Activated CD8-positive, alpha-beta memory T cell treated with anti-CD3 and anti-CD28 coated beads for 1 hour (primary cell): ENCODE results near the gene MAPK14.

Source experiments
- DNase-seq, 2 donors: peaks; one replicate each; pipeline ENCODE4 v3.0.0-alpha.2; 2020; ENCODE audit warnings: low read depth in 1 of 2; ENCODE audit errors: extremely low read depth in 1 of 2

Gene MAPK14

GRCh38 chr6:36098253-36098919, 70.8 kb downstream of the MAPK14 start:
- DNase-seq, result no peak

DNA sequence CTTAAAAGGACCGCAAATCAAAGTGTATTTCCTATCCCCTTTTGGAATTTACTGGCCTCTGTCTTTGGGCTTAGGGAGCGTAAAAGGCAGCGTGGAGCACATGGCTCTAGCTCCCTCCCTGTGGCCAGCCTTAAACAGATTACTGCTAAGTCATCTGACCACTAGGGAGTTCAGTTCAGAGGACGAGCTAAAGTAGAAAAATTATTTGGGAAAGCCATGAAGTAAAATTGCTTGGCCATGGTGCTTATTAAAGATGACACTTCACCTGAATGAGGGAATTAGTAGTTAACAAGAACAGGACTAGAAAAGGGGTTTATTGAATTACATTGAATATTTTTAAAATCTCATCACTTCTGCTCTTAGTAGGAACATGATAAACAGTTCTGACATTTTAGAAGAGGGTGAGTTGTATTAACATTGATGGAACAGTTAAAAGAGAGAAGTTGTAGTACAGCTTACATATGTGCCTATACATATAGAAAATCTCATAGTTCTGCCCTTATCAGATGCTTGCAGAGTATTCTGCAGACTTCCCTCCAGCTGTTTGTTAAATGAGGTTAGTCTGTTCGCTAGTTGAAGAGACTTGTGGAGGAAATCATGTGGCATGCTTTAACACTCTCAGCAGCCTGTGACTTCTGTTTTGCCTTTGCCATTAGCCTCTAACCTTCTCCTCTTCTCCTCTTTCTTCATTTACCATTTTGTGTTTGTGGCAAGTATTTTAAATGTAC, 71.5 kb downstream of the MAPK14 start:
- no peak for DNase-seq

DNA sequence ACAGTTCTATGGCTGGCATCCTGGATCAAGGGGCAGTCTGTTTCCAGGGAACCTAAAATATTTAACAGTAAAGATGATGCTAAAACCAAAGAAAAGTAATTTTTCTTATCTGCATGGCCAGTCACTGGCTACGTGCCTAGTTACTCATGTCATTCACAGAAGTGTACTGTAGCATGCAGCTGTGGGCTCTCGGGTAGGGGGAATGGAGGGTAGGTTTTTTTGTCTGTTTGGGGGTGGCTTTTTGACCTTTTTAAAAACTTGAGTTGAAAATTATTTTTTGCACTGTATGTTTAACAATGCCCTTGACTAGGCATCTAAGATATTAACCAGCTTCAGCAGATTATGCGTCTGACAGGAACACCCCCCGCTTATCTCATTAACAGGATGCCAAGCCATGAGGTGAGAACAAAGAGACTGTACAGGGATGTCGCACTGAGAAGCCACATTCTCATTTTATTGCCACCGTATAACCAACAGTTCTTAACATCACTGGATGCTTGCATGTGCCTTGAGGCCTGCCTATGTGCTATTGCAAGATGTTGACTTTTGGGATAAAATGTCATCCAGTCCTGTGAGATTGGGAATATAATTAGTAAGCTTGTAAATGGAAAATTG, 72.4 kb downstream of the MAPK14 start:
- no peak for DNase-seq

DNA sequence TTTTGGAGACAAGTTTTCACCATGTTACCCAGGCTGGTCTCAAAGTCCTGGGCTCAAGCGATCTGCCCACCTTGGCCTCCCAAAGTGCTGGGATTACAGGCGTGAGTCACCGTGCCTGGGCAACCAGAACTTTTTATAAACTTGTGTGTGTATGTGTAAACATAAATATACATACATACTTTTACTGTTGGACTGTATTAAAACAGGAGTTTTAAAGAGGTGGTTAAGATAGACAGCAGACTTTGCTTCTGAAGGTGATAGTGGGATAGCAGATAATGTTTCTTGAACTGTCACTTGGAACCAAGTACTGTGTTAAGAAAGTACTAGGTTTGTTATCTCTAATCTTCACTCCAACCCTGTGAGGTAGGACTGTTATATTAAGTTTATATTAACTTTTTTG, 74.1 kb downstream of the MAPK14 start:
- DNase-seq, result no peak

- no peak for DNase-seq
Measured at GRCh38 chr6:36102853-36103252, 75.2 kb downstream of the MAPK14 start.

DNA sequence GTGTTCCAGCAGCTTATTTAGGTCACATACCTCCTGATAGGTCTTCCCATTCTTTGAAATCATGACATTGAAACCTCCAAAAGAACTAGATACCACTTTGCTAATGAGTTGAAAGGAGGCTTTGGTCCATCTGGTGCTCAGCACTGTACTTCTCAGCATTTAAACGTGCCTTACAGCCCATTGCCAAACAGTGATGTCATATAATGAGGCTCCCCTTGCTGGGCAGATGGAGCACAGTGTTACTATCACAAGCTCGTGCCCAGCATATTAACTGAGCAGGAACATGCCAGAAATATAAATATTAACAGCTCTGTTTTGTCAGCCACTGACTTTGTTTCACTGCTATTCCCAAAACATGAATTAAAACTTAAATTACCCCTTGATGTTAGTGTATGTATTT, 77.2 kb downstream of the MAPK14 start:
- no peak for DNase-seq

DNA sequence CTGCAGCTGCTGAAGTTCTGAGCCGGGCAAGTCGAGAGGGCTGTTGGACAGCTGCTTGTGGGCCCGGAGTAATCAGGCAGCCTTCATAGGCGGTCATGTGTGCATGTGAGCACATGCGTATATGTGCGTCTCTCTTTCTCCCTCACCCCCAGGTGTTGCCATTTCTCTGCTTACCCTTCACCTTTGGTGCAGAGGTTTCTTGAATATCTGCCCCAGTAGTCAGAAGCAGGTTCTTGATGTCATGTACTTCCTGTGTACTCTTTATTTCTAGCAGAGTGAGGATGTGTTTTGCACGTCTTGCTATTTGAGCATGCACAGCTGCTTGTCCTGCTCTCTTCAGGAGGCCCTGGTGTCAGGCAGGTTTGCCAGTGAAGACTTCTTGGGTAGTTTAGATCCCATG, 81.5 kb downstream of the MAPK14 start:
- DNase-seq, result no peak

DNA sequence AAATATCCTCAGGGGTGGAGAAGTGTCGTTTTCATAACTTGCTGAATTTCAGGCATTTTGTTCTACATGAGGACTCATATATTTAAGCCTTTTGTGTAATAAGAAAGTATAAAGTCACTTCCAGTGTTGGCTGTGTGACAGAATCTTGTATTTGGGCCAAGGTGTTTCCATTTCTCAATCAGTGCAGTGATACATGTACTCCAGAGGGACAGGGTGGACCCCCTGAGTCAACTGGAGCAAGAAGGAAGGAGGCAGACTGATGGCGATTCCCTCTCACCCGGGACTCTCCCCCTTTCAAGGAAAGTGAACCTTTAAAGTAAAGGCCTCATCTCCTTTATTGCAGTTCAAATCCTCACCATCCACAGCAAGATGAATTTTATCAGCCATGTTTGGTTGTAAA, 82.4 kb downstream of the MAPK14 start:
- no peak for DNase-seq

GRCh38 chr6:36110863-36111262, 83.3 kb downstream of the MAPK14 start:
- DNase-seq, result no peak

GRCh38 chr6:36111526-36111925, 83.9 kb downstream of the MAPK14 start:
- no peak for DNase-seq

DNA sequence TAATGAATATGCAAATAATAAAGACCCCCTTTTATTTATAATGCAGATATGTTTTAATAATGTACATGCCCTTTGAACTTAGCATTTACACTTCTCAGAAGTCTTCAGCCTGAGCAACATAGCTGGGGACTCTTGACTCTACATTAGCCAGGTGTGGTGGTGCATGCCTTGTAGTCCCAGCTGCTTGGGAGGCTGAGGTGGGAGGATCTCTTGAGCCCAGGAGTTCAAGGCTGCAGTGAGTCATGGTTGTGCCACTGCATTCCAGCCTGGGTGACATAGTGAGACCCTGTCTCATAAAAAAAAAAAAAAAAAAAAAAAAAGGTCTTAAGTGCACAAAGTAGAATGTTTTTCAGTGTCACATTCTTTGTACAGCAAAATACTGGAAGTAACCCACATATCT, 85.4 kb downstream of the MAPK14 start:
- no peak for DNase-seq

DNA sequence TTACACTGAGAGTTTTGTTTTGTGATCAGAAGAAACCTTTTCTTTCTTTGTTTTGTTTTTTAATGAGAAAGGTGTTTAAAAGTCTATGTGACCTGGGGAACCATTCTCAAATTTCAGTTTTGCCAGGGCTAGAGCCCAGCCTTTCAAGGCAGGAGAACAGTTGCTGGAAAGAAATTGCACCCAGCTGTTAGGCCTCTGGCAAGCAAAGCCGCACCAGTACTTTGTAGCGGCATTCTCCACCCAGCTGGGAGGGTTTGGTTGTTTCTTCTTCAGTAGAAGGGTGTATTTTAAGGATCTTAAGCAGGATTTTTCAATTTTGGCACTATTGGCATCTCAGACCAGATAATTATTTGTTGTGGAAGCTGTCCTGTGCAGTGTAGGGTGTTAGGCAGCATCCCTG, 86.1 kb downstream of the MAPK14 start:
- no peak for DNase-seq

DNA sequence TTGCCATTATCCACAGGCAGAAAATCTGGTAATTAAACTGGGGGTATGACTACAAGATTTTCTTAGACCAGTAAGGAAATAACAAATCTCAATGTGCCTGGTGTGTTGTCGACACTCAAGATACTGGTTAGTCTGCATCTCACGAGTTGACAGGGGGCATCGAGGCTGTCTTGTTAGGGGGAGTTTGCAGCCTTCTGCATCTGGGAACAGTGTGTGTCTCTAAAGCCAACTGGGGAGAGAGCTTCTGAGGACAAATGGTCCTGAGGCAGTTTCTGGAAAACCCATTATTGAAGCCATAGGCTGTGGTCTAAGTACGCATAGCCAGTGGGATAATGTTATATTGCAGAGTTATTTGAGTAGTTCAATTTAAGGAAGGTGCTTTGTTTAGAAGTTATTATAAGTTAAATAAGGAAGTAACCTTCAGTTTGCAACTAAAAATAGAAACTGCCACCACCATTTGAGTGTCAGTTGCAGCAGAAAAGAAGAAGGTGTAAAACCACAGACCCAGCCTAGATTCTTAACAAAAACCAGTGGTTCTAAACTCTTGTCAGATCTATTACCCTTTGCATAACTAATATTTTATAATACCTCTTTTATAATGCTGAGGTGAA, 87.3 kb downstream of the MAPK14 start:
- DNase-seq, result no peak

DNA sequence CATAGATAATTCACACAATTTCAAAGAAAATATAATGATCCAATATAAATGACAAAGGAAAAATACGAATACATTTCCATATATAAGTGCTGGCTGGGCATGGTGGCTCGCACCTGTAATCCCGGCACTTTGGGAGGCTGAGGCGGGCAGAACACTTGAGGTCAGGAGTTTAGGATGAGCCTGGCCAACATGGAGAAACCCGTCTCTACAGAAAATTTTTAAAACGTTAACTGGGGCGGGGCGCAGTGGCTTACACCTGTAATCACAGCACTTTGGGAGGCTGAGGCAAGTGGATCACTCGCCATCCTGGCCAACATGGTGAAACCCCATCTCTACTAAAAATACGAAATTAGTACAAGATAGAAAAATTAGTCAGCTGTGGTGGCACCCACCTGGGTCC, 87.8 kb downstream of the MAPK14 start:
- no peak for DNase-seq

DNA sequence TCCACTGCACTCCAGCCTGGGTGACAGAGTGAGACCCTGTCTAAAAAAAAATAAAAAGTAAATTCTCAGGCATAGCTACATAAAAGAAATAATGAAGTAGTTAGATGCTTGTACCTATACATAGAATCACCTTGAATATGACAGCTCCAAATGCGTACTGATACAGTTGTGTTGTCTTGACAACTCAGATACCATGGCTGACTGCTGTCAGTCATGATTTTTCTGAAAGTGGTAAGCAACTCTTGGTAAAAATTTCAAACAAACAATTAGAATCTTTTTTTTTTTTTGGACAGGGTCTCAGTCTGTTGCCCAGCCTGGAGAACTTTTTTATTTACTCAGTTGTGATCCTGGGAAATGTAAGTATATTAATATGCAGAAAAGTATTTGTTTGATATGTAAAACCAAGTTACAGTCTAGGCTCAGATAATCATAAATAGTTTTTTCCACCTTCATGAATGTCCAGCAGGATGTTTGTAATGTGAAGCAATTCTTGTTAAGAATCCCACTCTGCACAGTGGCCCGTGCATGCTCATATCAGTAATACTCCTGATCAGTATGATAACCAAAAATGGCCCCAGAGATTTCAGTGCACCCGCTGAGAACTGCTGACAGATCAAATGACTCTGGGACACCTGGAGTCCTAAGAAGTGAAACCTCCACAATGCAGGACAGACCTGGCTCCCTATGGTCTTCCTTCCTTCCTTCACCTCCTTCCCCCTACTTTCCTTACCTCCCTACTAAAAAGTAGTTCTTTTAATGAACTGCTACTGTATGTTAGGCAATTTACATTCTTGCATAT, 88.7 kb downstream of the MAPK14 start:
- DNase-seq, result no peak

DNA sequence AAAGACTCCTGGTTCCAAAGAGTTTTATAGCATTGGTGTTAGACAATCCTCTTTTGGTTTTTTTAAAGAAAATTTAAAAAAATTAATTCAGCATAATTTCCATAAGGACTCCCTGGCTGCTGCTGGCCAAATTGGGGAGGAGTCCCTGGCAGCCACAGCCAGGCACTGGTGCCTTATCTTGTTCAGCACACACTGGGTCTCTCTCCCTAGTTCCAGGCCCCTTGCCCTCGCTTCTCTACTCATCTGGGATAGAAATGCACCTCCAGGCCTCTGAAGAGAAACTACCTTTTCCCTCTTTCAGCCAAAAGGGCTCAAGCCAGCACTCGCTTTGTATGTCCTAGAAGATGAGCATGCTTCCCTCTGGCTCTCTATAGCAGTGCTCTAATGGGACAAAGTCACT, 89.3 kb downstream of the MAPK14 start:
- DNase-seq, result no peak

DNA sequence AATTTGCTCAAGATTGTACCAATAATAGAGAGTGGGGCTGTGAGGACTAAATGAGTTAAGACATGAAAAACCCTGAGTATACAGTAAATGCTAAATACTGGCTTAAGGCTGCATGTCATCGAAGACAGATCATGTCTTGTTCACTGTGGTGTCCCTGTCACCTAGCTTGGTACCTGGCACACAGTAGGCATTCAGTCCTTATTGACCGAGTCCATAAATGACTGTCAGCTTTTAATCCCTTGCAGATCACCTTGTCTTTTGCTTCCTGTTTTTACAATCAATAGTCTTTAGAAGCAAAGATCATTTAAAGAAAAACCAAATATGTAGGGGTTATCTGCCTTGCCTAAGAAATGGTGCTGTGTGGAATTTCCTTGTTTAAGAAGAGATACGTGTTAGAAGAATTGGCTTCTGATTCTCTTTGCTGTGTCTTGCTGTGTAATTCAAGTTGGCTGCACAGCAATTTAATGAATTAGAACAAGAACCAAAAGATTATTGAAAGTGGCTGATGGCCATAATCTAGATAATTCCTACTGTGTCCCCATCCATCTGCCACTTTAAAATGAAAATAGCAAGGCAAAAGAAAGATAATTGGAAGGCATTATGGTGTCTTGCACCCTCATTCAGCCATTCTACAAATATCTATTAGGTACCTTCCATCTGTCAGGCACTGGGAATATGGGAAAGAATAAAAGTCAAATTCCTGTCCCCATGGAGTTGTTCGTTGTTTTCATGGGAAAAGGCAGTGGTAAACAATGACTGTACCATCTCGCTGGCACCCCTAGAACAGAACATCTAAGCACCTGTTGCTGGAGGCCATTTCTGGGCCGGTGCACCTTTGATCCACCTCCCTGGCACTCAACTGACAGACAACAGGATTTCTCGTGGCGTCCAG, 90.3 kb downstream of the MAPK14 start:
- no peak for DNase-seq

GRCh38 chr6:36118550-36119107, 91.0 kb downstream of the MAPK14 start:
- DNase-seq, result peak; percentile 56

GRCh38 chr6:36119209-36119608, 91.6 kb downstream of the MAPK14 start:
- no peak for DNase-seq

- no peak for DNase-seq
Measured at GRCh38 chr6:36120018-36120417, 92.4 kb downstream of the MAPK14 start.
